CD4-positive, alpha-beta T cell treated with Interleukin-4 for 1 hour (primary cell): Measurements from ENCODE around the gene ACTN4.
"Not testable (repeated sequence)": the region's sequence is repeated elsewhere in the genome, so short reads cannot be mapped to it uniquely, and the experiment has no call there.

Experiments
- DNase-seq, 2 donors: peaks; one replicate each; pipeline ENCODE4 v3.0.0-alpha.2; 2020 to 2022

Gene ACTN4

GRCh38 chr19:38741670-38742069 lies 94.2 kb downstream of the ACTN4 start:
- DNase-seq, result no peak

GRCh38 chr19:38742296-38742695 lies 94.8 kb downstream of the ACTN4 start:
- DNase-seq, result no peak

GRCh38 chr19:38742906-38743305 lies 95.5 kb downstream of the ACTN4 start:
- no peak for DNase-seq

GRCh38 chr19:38743394-38744297 lies 96.2 kb downstream of the ACTN4 start:
- no peak for DNase-seq

DNA sequence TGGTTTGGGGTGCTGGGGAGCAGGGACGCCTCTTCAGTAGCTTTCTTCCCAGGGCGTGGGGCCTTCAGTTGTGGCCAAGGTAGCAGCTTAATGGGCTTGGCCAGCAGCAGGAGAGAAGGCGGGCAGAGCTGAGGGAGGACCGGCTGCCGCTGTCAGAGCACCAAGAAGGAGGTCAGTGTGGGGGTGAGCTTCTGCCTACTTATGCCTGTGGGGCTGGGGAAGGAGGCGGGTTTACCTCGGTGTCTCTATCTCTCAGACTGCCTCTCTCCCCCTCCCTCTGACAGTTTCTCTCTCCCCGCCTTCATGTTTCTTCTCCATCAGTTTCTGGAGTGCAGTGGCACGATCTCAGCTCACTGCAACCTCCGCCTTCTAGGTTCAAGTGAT lies 96.8 kb downstream of the ACTN4 start, which contains the start of gene CAPN12:
Gene CAPN12, minus strand, starts transcription at position 177 of the 384 bp plus-strand sequence. CDS start 309 bp downstream, outside the sequence.
- no peak for DNase-seq

- DNase-seq, result no peak
Measured at GRCh38 chr19:38744874-38745273, 97.4 kb downstream of the ACTN4 start.

DNA sequence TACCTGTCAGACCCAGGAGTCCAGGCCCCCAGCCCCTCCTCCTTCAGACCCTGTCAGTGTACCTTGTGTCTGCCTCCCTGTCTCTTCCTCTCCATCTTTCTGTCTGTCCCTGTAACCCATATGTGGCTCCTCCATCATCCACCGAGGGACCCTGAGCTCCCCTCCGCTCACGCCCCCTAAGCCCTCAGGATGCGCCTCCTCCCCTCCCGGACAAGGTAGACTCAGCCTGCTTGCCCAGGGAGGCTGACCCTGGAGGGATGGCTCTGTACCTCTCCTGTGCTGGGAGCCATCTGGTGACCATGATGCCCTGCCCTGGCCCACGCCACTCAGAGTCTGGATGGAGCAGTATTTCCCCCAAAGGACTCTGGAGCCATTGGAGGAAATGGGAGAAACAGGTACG lies 97.9 kb downstream of the ACTN4 start:
- DNase-seq, result no peak

DNA sequence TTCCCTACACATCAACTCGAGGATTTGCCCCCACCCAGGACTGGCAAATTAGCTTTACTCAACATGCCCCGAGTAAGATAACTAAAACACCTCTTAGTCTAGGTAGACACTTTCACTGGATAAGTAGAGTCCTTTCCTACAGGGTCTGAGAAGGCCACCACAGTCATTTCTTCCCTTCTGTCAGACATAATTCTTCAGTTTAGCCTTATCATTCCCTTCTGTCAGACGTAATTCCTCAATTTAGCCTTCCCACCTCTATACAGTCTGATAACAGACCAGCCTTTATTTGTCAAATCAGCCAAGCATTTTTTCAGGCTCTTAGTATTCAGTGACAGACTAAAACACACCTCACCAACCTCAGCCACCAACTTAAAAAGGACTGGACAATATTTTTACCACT lies 106.3 kb downstream of the ACTN4 start:
- DNase-seq, result not testable (repeated sequence)

GRCh38 chr19:38754196-38754595 lies 106.7 kb downstream of the ACTN4 start:
- DNase-seq, result not testable (repeated sequence)

GRCh38 chr19:38759590-38760003 lies 112.1 kb downstream of the ACTN4 start:
- DNase-seq, result no peak

- not testable (repeated sequence) for DNase-seq
Measured at GRCh38 chr19:38760805-38761517, 113.5 kb downstream of the ACTN4 start.

DNA sequence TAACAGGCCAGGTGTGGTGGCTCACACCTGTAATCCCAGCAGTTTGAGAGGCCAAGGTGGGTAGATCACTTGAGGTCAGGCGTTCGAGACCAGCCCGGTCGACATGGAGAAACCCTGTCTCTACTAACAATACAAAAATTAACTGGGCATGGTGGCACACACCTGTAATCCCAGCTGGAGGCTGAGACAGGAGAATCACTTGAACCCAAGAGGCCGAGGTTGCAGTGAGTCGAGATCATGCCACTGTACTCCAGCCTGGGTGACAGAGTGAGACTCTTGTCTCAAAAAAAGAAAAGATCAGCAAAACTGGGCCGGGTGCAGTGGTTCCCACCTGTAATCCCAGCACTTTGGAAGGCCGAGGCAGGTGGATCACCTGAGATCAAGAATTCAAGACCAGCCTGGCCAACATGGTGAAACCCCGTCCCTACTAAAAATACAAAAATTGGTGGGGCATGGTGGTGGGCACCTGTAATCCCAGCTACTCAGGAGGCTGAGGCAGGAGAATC lies 114.5 kb downstream of the ACTN4 start:
- DNase-seq, result not testable (repeated sequence)

GRCh38 chr19:38763795-38764220 lies 116.4 kb downstream of the ACTN4 start:
- no peak for DNase-seq

DNA sequence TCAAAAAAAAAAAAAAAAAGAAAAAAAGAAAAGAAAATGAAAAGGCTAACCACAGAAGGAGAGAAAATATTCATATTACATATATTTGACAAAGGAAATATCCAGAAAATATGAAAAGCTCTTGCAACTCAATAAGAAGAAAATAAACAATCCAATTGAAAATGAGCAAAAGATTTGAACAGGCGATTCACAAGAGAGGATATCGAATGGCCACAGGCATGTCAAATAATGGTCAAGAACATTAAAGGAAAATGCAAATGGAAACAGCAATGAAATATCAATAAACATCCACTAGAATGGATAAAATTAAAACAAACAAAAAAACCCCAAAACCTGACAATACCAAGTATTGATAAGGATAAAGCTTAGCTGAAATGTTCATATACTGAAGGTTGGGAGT lies 117.8 kb downstream of the ACTN4 start:
- no peak for DNase-seq

DNA sequence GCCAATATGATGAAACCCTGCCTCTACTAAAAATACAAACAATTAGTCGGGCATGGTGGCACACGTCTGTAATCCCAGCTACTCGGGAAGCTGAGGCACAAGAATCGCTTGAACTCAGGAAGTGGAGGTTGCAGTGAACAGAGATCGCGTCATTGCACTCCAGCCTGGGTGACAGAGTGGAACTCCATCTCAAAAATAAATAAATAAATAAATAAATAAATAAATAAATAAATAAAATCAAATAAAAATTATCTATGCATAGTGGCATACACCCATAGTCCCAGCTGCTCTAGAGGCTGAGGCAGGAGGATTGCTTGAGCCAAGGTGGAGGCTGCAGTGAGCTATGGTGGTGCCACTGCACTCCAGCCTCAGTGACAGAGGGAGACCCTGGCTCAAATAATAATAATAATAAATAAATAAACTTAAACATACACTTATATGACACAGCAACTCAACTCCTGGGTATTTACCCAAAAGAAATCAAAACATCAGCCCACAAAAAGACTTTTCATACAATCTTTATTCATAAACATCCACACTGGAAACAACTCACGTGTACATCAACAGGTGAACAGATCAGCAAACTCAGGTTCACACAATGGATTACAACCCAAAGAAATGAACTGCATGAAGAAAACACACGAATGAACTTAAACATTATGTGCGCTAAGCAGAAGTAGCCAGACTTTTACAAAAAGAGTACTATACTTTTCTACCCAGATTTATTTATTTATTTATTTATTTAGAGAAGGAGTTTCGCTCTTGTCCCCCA lies 119.0 kb downstream of the ACTN4 start:
- DNase-seq, result no peak

- peak; percentile 89 to 91 for DNase-seq
Measured at GRCh38 chr19:38769635-38770211, 122.3 kb downstream of the ACTN4 start.

DNA sequence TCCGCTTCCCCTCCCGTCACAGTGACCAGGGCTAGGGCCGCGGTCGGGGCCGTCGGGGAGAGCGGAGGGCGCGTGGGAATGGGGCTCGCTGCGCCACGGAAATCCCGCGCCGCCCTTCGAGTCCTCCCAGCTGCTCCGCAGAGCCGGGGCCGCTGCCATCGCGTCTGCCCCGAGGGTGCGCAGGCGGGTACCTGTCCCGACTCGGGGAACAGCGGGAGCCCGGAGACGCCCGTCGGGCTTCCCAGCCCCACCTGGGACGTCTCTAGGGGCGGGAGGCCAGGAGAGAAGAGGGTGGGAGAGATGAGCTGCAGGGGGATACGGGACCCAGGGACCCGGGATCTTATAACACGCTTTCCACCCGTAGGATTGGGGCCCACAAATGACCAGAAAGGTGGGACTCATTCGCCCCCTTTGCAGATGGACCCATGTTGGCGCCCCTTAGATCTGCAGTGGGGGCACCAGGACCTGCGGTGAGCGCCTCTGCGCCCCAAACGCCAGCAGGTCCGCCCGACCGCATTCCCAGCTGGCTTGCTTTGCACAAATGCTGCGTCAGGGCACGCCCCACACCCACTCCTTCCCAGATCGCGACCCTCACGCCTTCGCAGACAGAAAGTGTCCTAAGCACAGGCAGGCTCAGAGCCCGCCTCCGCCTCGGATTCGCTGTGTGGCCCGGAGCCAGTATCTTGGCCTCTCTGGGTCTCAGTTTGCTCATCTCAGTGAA lies 122.9 kb downstream of the ACTN4 start:
- not testable (repeated sequence) for DNase-seq

GRCh38 chr19:38770949-38771275 lies 123.5 kb downstream of the ACTN4 start:
- not testable (repeated sequence) for DNase-seq

DNA sequence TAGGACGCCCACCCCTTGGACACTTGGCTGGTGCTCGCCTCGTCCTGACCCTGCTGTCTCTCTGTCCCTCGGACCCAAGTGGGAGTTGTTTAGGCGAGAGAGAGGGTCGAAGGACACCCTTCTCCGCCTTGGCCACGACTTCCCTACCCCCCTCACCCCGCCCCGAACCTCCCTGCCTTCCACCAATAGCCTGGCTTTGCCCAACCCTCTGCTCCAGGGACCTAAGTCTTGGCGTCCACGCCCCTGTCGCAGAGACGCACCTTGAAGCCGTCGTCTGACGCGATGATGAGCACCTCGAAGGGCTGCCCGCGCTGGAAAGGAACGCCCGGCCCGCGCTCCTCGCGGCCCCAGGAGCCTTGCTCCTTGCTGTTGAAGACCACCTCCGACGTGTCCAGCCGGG lies 124.1 kb downstream of the ACTN4 start:
- not testable (repeated sequence) for DNase-seq

DNA sequence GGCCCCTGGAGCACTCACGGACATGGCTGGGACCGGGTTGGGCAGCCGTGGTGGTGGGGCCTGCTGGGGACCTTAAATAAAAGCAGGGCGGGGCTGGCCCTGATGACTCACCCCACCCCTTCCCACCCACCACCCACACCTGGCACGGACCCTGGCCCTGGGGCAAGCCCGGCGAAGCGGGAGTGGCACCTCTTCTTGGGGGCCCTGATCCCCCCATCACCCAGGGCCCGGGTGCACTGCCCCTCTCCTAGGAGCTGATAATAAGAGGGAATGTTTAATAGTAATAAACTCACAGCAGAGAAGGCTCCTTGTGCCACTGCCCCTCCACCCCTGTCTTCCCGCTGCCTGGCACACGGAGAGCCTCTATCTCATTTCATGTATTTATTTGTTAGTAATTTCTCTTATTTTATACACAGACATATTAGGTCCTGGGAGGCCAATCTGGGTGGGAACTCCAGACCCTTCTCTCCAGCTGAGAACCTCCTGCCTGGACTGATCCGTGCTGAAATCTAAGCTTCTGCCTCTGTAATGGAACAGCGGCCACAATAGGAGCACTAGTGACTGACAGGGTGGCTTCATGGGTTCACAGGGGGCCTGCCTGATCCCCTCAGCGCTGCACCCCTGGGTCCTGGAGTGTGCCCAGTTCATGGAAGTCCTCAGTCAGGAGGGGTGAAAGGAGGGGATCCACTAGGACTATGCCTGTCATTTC lies 126.2 kb downstream of the ACTN4 start, which contains the start of gene LGALS7:
Gene LGALS7, minus strand, starts transcription at position 49 of the 709 bp plus-strand sequence. Its CDS starts 25 bp downstream, at position 24.
- no peak for DNase-seq
